LNCAP (cell line): ENCODE results near the gene ZNHIT3.

Experiments used
- TF ChIP-seq, protein P1 (sequence below): fragments of 450-650 bp; IDR thresholded peaks from 2 replicates; pipeline ENCODE4 v1.5.1; 2017; ENCODE audit warnings: mild to moderate bottlenecking

ZNHIT3 gene

GRCh38 chr17:36511216-36511615 lies 24.7 kb downstream of the ZNHIT3 start:
- TF ChIP-seq, protein P1, sequence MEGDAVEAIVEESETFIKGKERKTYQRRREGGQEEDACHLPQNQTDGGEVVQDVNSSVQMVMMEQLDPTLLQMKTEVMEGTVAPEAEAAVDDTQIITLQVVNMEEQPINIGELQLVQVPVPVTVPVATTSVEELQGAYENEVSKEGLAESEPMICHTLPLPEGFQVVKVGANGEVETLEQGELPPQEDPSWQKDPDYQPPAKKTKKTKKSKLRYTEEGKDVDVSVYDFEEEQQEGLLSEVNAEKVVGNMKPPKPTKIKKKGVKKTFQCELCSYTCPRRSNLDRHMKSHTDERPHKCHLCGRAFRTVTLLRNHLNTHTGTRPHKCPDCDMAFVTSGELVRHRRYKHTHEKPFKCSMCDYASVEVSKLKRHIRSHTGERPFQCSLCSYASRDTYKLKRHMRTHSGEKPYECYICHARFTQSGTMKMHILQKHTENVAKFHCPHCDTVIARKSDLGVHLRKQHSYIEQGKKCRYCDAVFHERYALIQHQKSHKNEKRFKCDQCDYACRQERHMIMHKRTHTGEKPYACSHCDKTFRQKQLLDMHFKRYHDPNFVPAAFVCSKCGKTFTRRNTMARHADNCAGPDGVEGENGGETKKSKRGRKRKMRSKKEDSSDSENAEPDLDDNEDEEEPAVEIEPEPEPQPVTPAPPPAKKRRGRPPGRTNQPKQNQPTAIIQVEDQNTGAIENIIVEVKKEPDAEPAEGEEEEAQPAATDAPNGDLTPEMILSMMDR, result no peak

GRCh38 chr17:36512641-36513040 lies 26.2 kb downstream of the ZNHIT3 start:
- TF ChIP-seq, protein P1, result no peak

- TF ChIP-seq, protein P1, result no peak
Observed at GRCh38 chr17:36514856-36515255, 28.4 kb downstream of the ZNHIT3 start.

DNA sequence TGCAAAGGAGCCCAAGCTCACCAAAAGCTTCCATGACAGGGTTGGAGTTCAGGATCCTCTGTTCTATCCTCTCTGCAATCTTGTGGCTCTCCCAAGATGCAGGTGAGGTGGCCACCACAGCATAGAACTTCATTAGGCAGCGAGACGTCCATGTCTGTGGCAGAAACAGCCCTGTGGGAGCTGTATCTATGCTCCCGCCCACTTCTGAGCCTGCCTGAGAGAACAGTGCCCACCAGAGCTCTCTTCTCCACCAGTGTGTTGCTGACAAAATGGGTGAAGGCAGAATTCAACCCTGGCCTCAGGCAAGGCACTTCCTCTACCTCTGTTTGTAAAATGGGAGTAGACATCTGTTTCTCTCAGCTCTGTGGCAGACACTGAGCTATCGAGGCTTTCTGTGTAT lies 29.4 kb downstream of the ZNHIT3 start:
- TF ChIP-seq, protein P1, result no peak

GRCh38 chr17:36523113-36523512 lies 36.6 kb downstream of the ZNHIT3 start:
- TF ChIP-seq, protein P1, result no peak

- TF ChIP-seq, protein P1, result no peak
Observed at GRCh38 chr17:36524428-36524876, 38.0 kb downstream of the ZNHIT3 start.

DNA sequence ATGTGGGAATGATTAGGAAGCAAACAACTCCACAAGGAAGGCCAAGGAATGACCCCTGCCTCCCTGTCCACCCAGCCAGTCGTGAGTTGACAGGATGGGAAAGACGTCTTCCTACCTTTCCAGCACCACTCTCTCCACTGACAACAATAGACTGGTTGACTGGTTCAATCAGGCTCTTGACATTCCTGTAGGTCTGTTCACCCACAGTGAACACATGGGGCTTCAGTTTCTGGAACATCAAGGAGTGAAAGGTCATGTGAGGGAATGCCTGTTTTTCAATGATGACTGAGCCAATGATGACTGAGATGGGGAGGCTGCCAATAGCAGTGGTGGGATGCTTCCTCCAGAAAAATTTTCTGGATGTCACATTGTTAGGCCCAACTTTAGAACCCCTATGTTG lies 38.6 kb downstream of the ZNHIT3 start:
- TF ChIP-seq, protein P1, result no peak

- TF ChIP-seq, protein P1, result no peak
Observed at GRCh38 chr17:36525888-36526287, 39.4 kb downstream of the ZNHIT3 start.
